ENCODE results near the gene VPS39.

GRCh38 chr15:42144841-42145375, 63.2 kb downstream of the VPS39 start:
- TF ChIP-seq CTCF (IDR thresholded peaks at IDR 0.05; ENCODE audit: insufficient read depth, low read length), result no peak
- TF ChIP-seq GABPA (IDR thresholded peaks at IDR 0.05; ENCODE audit: low read depth), result no peak
- TF ChIP-seq REST (IDR thresholded peaks at IDR 0.05; ENCODE audit: insufficient replicate concordance, low read depth), result no peak
- TF ChIP-seq POLR2AphosphoS5 (IDR thresholded peaks at IDR 0.05; ENCODE audit: low read depth), result no peak
- TF ChIP-seq SPI1 (IDR thresholded peaks at IDR 0.05; ENCODE audit: borderline replicate concordance, low read depth), result no peak

All from HL-60 (cell line).